PC-9 (cell line): ENCODE data around the gene TMEM187.

Source experiments
- EZH2 ChIP-seq: fragments of 200-600 bp; sonication (generic); IDR thresholded peaks from 2 replicates; pipeline ENCODE4 v1.8.0; 2017; ENCODE audit warnings: antibody characterized with exemption, low read depth
- TF ChIP-seq, protein P1 (sequence below): fragments of 200-600 bp; sonication (generic); conservative IDR thresholded peaks from 2 replicates; pipeline ENCODE4 v1.6.1; 2017; ENCODE audit warnings: mixed run types, antibody characterized with exemption, mild to moderate bottlenecking, moderate library complexity

DNA sequence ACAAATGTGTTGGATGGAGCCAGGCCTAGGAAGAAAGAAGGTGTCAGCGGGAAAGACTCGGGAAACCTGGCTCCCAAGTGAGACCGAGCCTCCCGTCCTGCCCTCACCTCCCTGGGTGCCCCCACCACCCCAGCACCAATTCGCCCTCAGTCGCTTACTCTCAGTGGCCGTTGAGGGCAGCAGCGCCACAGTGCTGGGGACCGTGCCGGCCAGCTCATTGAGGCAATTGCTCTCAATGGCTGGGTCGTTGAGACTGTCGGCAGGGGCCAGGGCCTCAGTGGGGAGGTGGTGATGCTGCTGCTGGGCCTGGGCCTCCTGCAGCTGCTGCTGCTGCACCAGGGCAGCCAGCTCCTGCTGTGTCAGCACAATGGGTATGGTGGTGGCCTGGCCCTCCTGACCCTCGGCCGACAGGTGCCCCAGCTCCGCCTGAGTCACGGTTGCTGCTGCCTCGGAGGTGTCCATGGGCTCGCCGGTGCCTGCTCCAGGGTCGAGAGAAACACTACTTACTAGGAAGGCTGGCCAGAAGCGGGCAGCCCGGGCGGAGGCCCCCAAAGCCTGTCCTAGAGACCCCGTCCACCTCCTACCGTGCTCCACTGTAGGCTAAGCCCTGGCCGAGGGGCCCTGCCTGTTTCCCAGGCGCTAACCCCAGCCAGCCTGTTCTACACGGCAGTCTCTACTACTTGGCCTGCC lies 20.7 kb upstream of the TMEM187 start:
- no peak for TF ChIP-seq EZH2
- TF ChIP-seq, protein P1, sequence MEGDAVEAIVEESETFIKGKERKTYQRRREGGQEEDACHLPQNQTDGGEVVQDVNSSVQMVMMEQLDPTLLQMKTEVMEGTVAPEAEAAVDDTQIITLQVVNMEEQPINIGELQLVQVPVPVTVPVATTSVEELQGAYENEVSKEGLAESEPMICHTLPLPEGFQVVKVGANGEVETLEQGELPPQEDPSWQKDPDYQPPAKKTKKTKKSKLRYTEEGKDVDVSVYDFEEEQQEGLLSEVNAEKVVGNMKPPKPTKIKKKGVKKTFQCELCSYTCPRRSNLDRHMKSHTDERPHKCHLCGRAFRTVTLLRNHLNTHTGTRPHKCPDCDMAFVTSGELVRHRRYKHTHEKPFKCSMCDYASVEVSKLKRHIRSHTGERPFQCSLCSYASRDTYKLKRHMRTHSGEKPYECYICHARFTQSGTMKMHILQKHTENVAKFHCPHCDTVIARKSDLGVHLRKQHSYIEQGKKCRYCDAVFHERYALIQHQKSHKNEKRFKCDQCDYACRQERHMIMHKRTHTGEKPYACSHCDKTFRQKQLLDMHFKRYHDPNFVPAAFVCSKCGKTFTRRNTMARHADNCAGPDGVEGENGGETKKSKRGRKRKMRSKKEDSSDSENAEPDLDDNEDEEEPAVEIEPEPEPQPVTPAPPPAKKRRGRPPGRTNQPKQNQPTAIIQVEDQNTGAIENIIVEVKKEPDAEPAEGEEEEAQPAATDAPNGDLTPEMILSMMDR = no peak
